ENCODE results near the gene WIPI1. TPM values are rescaled to one million over a fixed set of nuclear protein-coding genes. Genes with fewer than 3 reads are reported as not detected.

Gene WIPI1
- polyA plus RNA-seq, 4 donors: 11.6 to 26.2 (median 19.9) TPM

GRCh38 chr17:68396226-68397107 lies 60.8 kb downstream of the WIPI1 start:
- FAIRE-seq: no peak
- H3K36me3 ChIP-seq (ENCODE audit: control insufficient read depth in 3 of 3, insufficient read depth in 2 of 3, low read depth in 1 of 3, low read length in 3 of 3): no peaks in the 10 kb centered on the region
- no peak for DNase-seq
- H3K27ac ChIP-seq (ENCODE audit: low read depth in 1 of 3, low read length in 2 of 3): peak overlapping the region in 1 of 3 donors; percentile 22
- no peak overlapping the region for H3K4me3 ChIP-seq (ENCODE audit: low read depth in 1 of 3, low read length in 3 of 3)
- WGBS, 3 donors: 74 to 84% (median 80%) methylated on average over 10 of the region's 10 CpGs
- H3K4me1 ChIP-seq (ENCODE audit: control insufficient read depth in 3 of 3, insufficient read depth in 2 of 3, low read depth in 1 of 3, low read length in 2 of 3): no peaks in the 10 kb centered on the region
- peaks cover 0 to 11% of the 10 kb centered on the region in 2 donors for H3K9me3 ChIP-seq (ENCODE audit: control insufficient read depth in 2 of 2, insufficient read depth in 1 of 2, low read depth in 1 of 2, low read length in 1 of 2)
- no peaks in the 10 kb centered on the region for H3K27me3 ChIP-seq (ENCODE audit: control insufficient read depth in 3 of 3, insufficient read depth in 3 of 3, low read length in 3 of 3)

GRCh38 chr17:68394608-68395331 lies 62.5 kb downstream of the WIPI1 start:
- Histone ChIP-seq H3K4me3 (ENCODE audit: low read depth in 1 of 3, low read length in 3 of 3) (no peak overlapping the region), H3K4me1 (ENCODE audit: control insufficient read depth in 3 of 3, insufficient read depth in 2 of 3, low read depth in 1 of 3, low read length in 2 of 3) (no peaks in the 10 kb centered on the region), H3K36me3 (ENCODE audit: control insufficient read depth in 3 of 3, insufficient read depth in 2 of 3, low read depth in 1 of 3, low read length in 3 of 3) (no peaks in the 10 kb centered on the region), H3K27me3 (ENCODE audit: control insufficient read depth in 3 of 3, insufficient read depth in 3 of 3, low read length in 3 of 3) (no peaks in the 10 kb centered on the region), H3K27ac (ENCODE audit: low read depth in 1 of 3, low read length in 2 of 3) (no peak overlapping the region), H3K9me3 (ENCODE audit: control insufficient read depth in 2 of 2, insufficient read depth in 1 of 2, low read depth in 1 of 2, low read length in 1 of 2) (peaks cover 0 to 11% of the 10 kb centered on the region in 2 donors)
- no peak for FAIRE-seq
- 92 to 97% (median 92%) methylated on average over 12 of the region's 12 CpGs for WGBS, 3 donors
- DNase-seq: no peak

- no peak overlapping the region for H3K27ac ChIP-seq (ENCODE audit: low read depth in 1 of 3, low read length in 2 of 3)
- DNase-seq: peak in 1 of 2 donors; percentile 21
- no peak for FAIRE-seq
- no peaks in the 10 kb centered on the region for H3K4me1 ChIP-seq (ENCODE audit: control insufficient read depth in 3 of 3, insufficient read depth in 2 of 3, low read depth in 1 of 3, low read length in 2 of 3)
- no peaks in the 10 kb centered on the region for H3K36me3 ChIP-seq (ENCODE audit: control insufficient read depth in 3 of 3, insufficient read depth in 2 of 3, low read depth in 1 of 3, low read length in 3 of 3)
- H3K4me3 ChIP-seq (ENCODE audit: low read depth in 1 of 3, low read length in 3 of 3): no peak overlapping the region
- WGBS, 3 donors: 72 to 80% (median 77%) methylated on average over 16 of the region's 16 CpGs
- no peaks in the 10 kb centered on the region for H3K27me3 ChIP-seq (ENCODE audit: control insufficient read depth in 3 of 3, insufficient read depth in 3 of 3, low read length in 3 of 3)
- peaks cover 0 to 11% of the 10 kb centered on the region in 2 donors for H3K9me3 ChIP-seq (ENCODE audit: control insufficient read depth in 2 of 2, insufficient read depth in 1 of 2, low read depth in 1 of 2, low read length in 1 of 2)
Observed at GRCh38 chr17:68391561-68392268, 65.6 kb downstream of the WIPI1 start.

GRCh38 chr17:68390888-68391545 lies 66.3 kb downstream of the WIPI1 start:
- no peak for DNase-seq
- no peaks in the 10 kb centered on the region for H3K36me3 ChIP-seq (ENCODE audit: control insufficient read depth in 3 of 3, insufficient read depth in 2 of 3, low read depth in 1 of 3, low read length in 3 of 3)
- no peaks in the 10 kb centered on the region for H3K27me3 ChIP-seq (ENCODE audit: control insufficient read depth in 3 of 3, insufficient read depth in 3 of 3, low read length in 3 of 3)
- H3K9me3 ChIP-seq (ENCODE audit: control insufficient read depth in 2 of 2, insufficient read depth in 1 of 2, low read depth in 1 of 2, low read length in 1 of 2): peaks cover 0 to 11% of the 10 kb centered on the region in 2 donors
- H3K4me1 ChIP-seq (ENCODE audit: control insufficient read depth in 3 of 3, insufficient read depth in 2 of 3, low read depth in 1 of 3, low read length in 2 of 3): no peaks in the 10 kb centered on the region
- WGBS, 3 donors: 76 to 86% (median 77%) methylated on average over 11 of the region's 11 CpGs
- FAIRE-seq: no peak
- H3K4me3 ChIP-seq (ENCODE audit: low read depth in 1 of 3, low read length in 3 of 3): no peak overlapping the region
- peak overlapping the region in 1 of 3 donors; percentile 36 for H3K27ac ChIP-seq (ENCODE audit: low read depth in 1 of 3, low read length in 2 of 3)

- 69 to 78% (median 74%) methylated on average over 7 of the region's 7 CpGs for WGBS, 3 donors
- no peaks in the 10 kb centered on the region for H3K27me3 ChIP-seq (ENCODE audit: control insufficient read depth in 3 of 3, insufficient read depth in 3 of 3, low read length in 3 of 3)
- no peak overlapping the region for H3K27ac ChIP-seq (ENCODE audit: low read depth in 1 of 3, low read length in 2 of 3)
- H3K36me3 ChIP-seq (ENCODE audit: control insufficient read depth in 3 of 3, insufficient read depth in 2 of 3, low read depth in 1 of 3, low read length in 3 of 3): no peaks in the 10 kb centered on the region
- FAIRE-seq (no peak), DNase-seq (no peak)
- H3K4me3 ChIP-seq (ENCODE audit: low read depth in 1 of 3, low read length in 3 of 3): no peak overlapping the region
- H3K9me3 ChIP-seq (ENCODE audit: control insufficient read depth in 2 of 2, insufficient read depth in 1 of 2, low read depth in 1 of 2, low read length in 1 of 2): no peaks in the 10 kb centered on the region
- no peaks in the 10 kb centered on the region for H3K4me1 ChIP-seq (ENCODE audit: control insufficient read depth in 3 of 3, insufficient read depth in 2 of 3, low read depth in 1 of 3, low read length in 2 of 3)
Observed at GRCh38 chr17:68389041-68389440, 68.3 kb downstream of the WIPI1 start.

GRCh38 chr17:68387435-68388218 lies 69.7 kb downstream of the WIPI1 start:
- DNase-seq (no peak), FAIRE-seq (no peak)
- H3K27ac ChIP-seq (ENCODE audit: low read depth in 1 of 3, low read length in 2 of 3): no peak overlapping the region
- H3K27me3 ChIP-seq (ENCODE audit: control insufficient read depth in 3 of 3, insufficient read depth in 3 of 3, low read length in 3 of 3): no peaks in the 10 kb centered on the region
- H3K4me1 ChIP-seq (ENCODE audit: control insufficient read depth in 3 of 3, insufficient read depth in 2 of 3, low read depth in 1 of 3, low read length in 2 of 3): peaks cover 0 to 7% (median 0%) of the 10 kb centered on the region in 3 donors
- no peaks in the 10 kb centered on the region for H3K36me3 ChIP-seq (ENCODE audit: control insufficient read depth in 3 of 3, insufficient read depth in 2 of 3, low read depth in 1 of 3, low read length in 3 of 3)
- no peak overlapping the region for H3K4me3 ChIP-seq (ENCODE audit: low read depth in 1 of 3, low read length in 3 of 3)
- no peaks in the 10 kb centered on the region for H3K9me3 ChIP-seq (ENCODE audit: control insufficient read depth in 2 of 2, insufficient read depth in 1 of 2, low read depth in 1 of 2, low read length in 1 of 2)
- WGBS, 3 donors: 82 to 92% (median 89%) methylated on average over 6 of the region's 6 CpGs

GRCh38 chr17:68385490-68386215 lies 71.6 kb downstream of the WIPI1 start:
- Histone ChIP-seq H3K36me3 (ENCODE audit: control insufficient read depth in 3 of 3, insufficient read depth in 2 of 3, low read depth in 1 of 3, low read length in 3 of 3) (no peaks in the 10 kb centered on the region), H3K27ac (ENCODE audit: low read depth in 1 of 3, low read length in 2 of 3) (no peak overlapping the region), H3K9me3 (ENCODE audit: control insufficient read depth in 2 of 2, insufficient read depth in 1 of 2, low read depth in 1 of 2, low read length in 1 of 2) (no peaks in the 10 kb centered on the region), H3K27me3 (ENCODE audit: control insufficient read depth in 3 of 3, insufficient read depth in 3 of 3, low read length in 3 of 3) (no peaks in the 10 kb centered on the region), H3K4me3 (ENCODE audit: low read depth in 1 of 3, low read length in 3 of 3) (no peak overlapping the region), H3K4me1 (ENCODE audit: control insufficient read depth in 3 of 3, insufficient read depth in 2 of 3, low read depth in 1 of 3, low read length in 2 of 3) (peaks cover 0 to 8% (median 0%) of the 10 kb centered on the region in 3 donors)
- FAIRE-seq (no peak), DNase-seq (no peak)
- 81 to 90% (median 85%) methylated on average over 7 to 8 of the region's 8 CpGs for WGBS, 3 donors
